Kasumi-1 (cell line): ENCODE data around the gene WFDC1.

Experiments used
- DNase-seq, 2 experiments: peaks; one replicate each; lab custom pipeline; 2025; lab: John Stamatoyannopoulos, UW

Gene WFDC1

DNA sequence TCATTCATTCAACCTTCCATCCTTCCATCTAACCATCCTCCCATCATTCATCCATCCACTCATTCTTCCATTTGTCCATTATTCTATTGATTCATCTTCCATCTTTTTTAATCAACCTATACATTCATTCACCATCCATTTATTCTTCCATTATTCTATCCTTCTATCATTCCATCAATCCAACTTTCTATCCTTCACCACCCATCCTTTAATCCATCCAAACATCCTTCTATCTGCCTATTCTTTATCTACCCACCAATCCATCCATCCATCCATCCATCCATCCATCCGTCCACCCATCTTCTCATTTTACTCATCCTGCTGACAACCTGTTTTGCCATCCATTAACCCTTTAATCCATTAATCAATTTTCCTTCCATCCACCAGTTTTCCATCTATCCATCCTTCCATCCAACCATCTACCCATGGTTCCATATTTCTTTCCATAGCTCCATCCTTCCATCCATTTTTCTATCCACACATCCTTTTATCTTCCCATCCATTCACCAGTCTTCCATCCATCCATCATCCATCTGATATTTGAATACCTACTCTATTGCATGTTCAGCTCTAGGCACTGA is 21.8 kb upstream of the WFDC1 start:
- no peak for DNase-seq

DNA sequence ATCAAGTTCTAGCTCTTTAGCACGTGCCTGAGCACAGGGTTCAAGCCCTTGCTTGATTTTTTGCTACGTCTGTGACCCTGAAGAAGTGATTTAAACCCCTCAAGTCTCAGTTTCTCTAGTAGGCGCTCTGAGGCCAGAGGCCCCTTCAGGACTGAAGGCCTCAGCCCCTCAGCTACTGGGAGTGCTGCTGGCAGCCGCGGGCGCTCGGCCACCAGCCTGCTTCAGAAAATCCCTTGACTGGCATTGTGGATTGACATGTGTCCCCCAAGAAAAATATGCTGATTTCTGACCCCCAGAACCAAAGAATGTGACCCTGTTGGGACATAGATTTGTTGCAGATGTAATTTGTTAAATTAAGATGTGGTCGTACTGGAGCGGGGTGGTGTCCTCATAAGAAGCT is 20.2 kb upstream of the WFDC1 start:
- DNase-seq, result no peak

DNA sequence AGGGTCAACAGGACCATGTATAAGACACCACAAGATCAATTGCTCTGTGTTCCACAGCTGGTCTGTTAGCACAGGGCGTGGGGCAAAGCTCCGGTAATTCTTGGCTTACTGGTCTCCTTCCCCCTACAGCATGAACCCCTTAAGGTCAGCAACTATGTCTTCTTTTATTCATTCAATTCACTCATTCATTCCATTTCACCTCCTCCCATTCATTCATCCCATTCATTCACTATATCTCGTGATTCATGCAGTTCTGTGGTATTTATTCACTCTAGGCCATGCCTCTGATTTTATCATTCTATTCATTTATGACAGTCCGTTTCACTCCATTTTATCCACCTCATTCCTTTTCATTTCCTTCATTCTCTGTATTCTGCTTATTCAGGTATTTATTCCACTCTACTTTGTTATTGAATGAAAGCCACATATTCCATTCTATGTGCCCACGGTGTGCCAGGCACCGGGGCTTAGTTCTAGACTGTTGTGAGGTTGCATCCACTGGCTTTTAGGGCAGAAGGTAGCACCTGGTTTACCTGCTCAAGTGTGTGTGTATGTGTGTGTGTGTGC is 19.0 kb upstream of the WFDC1 start:
- DNase-seq, result no peak

DNA sequence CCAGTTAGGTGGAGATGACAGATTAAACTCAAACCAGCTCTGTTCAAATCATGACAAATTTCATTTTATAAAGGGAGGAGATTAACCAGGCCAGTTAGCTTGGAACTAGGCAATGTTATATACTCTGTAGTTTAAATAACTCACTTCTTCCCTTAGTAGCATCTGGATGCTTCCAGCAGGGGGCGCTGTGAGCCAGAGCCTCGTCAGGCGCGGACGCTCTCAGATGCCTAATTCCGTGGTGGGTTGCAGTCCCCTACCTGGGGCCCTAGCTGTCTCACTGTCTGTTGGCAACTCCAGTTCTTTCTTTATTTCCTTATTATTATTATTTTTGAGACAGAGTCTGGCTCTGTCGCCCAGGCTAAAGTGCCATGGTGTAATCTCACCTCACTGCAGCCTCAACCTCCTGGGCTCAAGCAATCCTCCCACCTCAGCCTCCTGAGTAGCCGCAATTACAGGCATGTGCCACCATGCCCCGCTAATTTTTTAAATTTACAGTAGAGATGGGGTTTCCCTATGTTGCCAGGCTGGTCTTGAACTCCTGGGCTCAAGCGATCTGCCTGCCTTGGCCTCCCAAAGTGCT is 17.3 kb upstream of the WFDC1 start:
- peak; percentile 38 to 69 for DNase-seq

DNA sequence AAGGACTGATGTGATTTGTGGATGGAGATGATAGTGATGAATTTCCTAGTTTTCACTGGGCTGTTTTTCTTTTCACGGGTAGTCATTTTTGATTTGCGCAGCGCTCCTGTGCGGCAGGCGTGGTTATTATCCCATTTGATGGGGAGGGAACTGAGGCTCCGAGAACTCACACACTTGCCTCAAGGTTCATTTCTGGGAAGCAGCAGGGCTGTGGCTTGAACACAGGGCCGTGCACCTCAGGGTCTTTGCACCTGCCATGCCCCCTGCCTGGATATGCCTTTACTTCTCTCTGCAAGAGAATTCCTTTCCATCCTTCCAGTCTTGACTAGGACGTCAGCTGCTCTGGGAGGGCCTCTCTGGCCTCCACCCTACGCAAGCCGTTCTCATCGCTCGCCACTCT is 16.3 kb upstream of the WFDC1 start:
- DNase-seq, result no peak

DNA sequence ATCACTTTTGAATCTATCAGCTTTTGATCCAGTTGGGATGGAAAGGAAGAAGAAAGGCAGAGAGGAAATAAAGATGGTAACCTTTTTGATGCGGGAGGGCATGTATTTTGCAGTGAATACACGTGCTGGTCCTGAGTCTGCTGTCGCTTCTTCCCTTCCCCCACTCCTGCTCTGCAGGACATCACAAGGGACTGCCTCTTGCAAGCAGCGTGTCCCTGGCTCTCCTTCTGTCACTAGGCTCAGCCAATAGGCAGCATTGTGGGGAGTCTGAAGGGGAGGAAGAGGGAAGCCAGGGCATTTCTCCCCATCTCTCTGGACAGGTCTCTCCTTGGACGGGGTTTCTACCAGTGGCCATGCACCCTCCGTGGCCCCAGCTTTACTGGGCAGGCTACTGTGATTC is 15.7 kb upstream of the WFDC1 start:
- no peak for DNase-seq

DNA sequence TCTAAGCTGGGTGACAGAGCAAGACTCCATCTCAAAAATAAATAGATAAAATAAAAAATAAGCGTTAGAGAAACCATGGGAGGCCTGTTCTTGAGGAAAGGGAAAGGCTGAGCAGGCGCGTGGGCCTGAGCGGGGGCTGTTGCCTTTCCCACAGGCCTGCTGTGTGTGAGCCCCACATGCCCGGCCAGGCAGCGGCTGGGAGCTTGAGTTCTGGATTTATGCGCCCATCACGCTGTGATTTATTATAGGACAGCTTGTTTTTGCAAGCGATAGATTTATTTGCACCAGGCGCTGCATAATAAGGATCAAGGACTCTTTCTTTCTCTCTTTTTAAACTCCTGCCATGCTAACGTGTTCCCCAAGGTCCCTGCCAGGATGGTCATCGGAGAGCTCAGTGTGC is 14.8 kb upstream of the WFDC1 start:
- no peak for DNase-seq

DNA sequence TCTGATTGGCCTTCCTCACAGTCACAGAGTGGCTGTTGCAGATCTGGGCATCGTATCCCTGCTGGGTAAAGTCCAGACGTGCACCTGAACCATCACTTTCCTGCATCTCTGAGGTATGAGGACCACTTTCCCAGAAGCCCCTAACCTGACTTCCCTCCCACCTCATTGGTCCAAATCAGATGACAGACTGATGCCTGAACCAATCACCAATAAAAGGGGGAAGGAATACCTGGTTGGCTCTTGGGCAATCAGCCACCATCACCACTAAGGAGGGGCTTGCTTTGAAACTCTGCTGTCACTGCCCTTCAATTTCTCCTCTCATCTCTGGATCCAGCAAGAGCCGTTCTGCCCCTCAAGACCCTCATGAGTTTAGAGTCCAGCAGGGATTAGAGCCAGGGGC is 13.6 kb upstream of the WFDC1 start:
- no peak for DNase-seq

DNA sequence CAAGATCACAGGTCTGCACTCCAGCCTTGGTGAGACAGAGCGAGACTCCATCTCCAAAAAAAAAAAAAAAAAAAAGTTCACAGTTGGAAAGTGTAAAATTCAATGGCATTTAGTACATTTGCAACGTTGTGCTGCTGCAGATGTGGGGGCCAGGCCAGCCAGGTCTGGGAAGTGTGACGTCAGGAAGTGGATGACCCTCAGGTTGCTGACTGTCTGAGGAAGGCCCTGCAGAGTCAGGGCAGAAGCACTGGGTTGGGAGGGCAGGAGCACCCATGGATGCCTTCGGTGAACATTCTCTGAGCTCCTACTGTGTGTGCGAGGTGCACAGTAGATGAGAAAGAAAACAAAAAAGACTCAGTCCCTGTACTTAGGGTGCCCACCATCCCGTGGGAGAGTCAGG is 12.1 kb upstream of the WFDC1 start:
- DNase-seq, result no peak

DNA sequence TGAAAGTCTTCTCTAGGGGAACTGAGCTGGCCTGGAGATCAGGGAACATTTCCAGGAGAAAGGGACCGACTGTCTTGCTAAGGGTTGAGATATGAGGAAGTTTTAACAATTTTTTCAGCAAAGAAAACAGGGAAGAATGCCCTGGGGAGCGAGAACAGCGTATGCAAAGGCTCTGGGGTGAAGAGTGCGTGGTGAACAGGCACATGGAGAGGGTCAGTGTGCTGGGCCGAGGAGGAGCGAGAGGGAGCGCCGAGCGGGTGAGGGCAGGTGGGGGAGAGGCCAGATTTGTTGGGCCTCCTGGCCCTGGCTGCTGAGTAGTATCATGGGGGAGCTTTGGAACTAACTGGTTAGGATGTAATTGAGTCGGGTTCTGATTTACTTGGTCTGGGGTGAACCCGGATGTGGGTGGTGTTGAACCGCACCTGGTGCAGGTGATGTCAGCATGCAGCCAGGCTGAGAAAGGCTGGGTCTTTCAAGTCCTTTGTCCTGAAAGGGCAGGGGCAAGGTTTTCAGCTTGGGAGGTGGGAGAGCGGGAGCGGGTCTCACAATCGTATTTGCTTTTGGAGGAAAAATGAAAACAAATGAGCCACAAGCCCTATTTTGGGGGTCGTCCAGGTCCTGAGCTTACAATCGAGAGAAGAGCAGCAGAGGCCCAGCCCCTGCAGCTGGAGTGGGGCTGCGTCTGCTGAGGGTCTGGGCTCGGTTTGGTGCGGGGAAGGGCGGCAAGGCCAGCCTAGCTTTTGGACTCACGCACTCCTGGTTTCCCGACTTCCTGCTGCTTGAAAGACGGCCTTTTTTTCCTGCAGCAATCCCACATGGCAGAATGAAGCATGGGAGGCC is 11.1 kb upstream of the WFDC1 start:
- DNase-seq, result no peak

DNA sequence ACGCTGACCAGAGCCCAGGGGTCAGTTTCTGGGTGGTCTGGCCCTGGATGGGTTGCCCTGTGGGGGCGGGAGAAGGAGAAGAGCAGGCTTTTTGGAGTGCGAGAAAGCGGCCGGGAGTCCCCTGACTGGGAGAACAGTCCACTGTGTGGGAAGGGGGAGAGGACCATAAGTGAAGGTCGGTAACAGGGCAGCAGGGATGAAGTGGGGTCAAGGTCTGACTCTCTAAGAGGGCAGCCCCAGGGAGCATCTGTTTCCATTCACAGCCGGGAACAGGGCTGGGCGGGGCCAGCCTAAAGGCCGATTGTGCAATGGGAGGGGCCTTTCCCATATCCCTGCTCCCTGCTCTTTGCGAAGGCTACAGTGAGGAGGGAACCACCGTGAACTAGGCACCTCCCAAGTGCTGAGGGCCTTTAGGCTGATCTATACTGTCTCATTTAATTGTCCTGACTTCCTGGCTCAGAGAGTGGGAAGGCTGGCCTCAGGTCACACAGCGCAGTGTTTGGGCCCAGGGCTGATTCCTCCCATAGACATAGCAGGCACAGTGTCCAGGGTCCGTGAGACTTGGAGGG is 10.4 kb upstream of the WFDC1 start:
- no peak for DNase-seq

DNA sequence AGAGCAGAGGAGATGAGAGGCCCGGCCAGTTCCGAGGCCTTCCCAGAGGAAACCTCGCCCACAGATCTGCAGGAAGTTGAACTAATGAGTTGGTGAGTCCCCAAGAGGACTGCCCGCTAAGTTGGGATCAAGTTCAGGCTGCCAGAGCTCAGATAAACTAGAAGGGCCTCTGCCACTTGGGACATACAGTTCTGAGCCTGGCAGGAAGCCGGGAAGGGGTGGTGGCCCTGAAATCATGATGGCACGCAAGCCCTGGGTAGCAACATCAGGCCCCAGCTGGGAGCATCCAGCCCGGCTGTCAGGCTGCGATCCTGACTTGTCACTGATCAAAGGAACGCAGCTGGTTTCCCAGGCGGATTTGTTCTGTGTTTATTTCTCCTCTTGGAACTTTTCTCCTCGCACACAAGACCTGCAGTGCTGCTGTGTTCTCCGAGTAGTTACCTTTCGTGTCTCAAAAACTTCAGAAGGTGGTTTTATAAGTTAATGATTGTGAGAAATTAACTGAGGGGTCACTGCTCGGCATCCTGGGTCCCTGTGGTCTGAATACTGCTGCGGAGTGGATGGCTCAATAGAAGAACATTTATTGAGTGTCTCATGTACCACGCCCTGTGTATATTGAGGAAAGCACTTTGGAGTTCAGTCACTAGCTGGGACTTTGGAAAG is 8.0 kb upstream of the WFDC1 start:
- no peak for DNase-seq

DNA sequence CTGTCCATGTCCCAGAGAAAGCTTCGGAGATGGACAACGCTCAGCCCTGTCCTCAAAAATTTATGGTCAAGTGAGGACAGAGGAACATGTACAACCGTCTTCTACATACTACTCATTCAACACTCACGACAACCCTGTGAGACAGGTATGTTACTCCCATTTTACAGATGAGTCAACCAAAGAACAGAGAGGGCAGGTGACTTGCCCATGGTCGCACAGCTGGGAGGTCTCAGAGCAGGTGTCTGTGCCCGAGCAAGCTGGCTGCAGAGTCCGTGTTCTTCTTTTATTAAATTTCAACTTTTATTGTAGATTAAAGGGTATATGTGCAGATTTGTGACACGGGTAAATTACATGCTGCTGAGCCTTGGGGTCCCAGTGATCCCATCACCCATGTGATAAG is 5.8 kb upstream of the WFDC1 start:
- DNase-seq, result no peak

DNA sequence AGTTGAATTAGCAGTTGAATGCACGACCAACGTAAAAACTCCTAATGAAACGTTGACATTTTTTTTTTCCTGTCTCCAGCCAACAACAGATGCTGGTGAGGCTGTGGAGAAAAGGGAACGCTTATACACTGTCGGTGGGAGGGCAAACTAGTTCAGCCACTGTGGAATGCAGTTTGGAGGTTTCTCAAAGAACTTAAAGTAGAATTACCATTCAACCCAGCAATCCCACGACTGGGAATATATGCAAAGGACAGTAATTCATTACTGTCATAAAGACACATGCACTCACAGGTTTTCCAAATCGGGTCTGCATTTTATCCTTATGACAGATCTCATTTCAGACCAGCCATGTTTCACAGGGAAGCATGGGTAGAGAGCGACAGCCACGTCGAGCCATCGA is 3.5 kb upstream of the WFDC1 start:
- DNase-seq, result no peak

DNA sequence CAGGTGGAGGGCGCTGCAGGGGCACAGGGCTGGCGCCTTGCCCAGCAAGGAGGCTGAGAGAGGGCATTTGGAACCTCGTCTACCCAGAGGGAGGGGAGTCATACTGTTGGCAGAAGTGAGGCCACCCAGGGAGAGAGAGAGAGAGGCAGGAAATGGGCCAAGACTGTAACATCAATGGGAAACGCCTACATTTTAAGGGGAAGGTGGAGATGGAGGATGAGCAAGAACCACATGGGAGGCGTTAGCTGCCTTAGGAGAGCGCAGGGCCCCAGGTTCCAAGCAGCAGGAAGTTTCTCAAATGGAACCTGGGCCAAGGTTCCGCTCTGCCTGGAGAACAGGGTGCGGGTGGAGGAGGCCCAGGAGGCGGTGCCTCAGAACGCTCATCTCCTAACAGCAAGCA is 2.7 kb upstream of the WFDC1 start:
- DNase-seq, result peak; percentile 12 to 23

DNA sequence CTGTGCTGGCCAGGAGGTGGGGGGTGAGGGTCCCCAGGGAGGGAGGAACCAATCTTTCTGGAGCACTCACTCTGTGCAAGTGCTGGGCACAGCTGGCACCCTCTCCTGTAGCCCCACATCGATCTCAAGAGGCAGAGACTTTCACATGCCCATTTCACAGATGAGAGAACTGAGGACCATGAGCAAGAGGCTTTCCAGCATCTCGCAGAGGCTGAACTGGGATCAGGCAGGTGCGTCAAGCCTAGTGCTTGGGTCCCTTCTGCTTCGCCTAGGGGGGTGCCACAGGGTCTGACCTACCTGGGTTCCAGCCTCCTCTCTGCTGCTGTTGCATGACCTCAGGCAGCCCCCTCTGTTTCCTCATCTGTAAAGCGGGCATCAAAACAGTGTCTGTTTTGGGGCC is 1.3 kb upstream of the WFDC1 start:
- DNase-seq, result no peak

DNA sequence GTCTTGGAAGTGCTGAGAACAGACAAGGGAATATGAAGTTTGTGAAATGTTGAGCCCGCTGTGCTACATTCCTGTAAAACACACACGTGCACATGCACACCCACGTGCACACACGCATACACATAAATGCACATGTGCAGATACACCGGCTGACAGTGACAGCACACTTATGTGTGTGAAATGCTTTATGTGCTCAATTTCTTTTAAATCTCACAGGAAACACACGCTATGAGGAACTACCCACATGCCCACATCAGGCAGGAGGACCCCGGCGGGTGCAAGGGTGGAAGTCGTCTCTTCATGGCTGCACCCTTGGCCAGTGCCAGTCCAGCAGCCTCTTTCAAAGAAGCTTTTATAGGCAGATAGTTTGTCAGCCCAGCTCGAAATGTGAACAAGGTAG is 561 bp upstream of the WFDC1 start:
- peak; percentile 39 to 42 for DNase-seq

DNA sequence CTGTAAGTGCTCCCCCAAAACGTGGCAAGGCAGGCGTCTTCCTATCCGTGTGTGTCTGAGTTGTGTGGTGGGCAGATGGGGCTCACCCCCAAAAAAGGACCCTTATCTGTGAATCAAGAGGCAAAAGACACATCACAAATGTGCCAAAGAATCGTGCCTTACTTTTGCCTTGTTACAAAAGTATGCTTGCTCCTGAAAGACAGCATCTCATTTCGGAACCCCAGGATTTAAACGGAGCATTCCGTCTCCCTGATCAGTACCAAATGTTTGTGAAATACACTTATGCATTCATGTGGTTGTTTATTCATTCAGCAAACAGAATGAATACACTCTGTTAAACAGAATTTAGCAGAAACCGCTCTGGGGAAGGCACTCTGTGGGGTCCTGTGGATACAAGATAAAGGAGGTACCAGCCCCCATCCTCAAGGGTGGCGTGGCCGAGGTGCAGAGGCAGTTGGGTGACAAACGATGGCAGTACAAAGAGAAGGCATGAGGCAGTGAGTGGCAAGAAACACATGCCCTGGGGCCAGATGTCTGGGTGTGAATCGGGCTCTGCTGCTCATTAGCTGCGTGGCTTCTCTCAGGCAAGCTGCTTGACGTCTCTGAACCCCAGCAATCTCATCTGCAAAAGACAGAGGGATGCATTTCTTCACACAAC is 654 bp downstream of the WFDC1 start:
- no peak for DNase-seq

DNA sequence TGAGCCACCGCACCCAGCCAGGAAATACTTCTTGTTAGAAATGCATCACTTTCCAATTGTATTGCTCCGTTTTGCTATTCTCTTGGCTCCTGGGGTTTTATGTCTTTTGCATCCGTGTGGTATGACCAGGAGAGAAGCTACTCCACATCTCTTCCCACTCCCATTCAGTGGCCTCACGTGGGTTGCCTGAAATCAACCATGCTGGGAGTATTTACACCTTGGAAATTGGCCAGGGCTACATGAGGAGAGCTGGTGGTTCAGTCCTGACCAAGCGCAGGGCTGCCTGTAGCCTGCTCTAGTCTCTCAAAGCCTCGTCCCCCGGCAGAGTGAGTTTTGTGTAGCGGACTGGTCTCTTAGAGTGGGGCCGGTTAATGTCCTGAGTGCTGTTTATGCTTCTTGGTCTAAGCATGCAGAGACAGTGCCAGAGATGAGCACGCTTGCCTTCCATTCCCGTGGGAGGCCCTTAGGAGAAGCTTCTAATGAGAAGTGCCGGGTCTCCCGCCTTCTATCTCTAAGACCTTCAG is 3.8 kb downstream of the WFDC1 start:
- no peak for DNase-seq

DNA sequence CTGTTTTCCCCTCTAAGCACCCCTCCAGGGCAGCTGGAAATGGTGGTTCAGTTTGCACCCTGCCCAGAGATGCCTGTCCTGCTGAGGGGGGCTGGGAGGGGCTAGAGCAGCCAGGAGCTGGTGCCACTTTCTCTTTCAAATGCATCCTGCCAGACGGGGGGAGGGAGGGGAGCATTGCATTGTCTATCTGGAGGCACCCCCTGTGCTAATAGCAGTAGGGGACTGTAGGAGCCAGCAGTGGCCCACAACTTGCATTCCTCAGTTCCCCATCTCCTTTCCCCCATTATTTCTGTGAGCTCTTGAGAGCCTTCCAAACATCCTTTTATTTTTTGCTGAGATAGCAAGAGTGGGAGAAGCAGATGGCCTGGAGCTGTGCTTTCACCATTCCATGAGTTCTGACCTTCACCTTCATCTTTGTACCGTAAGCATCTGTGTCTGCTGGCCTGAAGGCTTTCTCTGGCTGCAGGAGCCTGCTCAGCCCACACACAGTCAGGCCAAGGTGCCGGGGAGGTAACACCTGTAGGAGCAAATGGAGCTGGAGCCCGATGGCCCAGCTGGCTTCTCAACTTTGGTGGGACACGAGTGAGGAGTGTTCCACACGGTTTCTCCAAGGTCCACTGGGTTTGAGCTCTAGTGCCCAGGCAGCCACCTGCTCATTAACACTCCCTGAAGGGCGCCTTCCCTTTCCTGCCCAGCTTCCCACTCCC is 5.2 kb downstream of the WFDC1 start:
- no peak for DNase-seq
